ENCODE data around the gene TYMP.
A peak's percentile ranks its signal among the peaks of the same experiment; 100 is the strongest.

The TYMP gene

GRCh38 chr22:50562523-50563412 is 33.0 kb upstream of the TYMP start, which contains the start of gene SYCE3 (continued):
- TF ChIP-seq, protein P1, sequence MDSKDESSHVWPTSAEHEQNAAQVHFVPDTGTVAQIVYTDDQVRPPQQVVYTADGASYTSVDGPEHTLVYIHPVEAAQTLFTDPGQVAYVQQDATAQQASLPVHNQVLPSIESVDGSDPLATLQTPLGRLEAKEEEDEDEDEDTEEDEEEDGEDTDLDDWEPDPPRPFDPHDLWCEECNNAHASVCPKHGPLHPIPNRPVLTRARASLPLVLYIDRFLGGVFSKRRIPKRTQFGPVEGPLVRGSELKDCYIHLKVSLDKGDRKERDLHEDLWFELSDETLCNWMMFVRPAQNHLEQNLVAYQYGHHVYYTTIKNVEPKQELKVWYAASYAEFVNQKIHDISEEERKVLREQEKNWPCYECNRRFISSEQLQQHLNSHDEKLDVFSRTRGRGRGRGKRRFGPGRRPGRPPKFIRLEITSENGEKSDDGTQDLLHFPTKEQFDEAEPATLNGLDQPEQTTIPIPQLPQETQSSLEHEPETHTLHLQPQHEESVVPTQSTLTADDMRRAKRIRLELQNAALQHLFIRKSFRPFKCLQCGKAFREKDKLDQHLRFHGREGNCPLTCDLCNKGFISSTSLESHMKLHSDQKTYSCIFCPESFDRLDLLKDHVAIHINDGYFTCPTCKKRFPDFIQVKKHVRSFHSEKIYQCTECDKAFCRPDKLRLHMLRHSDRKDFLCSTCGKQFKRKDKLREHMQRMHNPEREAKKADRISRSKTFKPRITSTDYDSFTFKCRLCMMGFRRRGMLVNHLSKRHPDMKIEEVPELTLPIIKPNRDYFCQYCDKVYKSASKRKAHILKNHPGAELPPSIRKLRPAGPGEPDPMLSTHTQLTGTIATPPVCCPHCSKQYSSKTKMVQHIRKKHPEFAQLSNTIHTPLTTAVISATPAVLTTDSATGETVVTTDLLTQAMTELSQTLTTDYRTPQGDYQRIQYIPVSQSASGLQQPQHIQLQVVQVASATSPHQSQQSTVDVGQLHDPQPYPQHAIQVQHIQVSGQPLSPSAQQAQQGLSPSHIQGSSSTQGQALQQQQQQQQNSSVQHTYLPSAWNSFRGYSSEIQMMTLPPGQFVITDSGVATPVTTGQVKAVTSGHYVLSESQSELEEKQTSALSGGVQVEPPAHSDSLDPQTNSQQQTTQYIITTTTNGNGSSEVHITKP (tag by site-specific recombination; IDR thresholded peaks at IDR 0.05) = peak; percentile 28; the same call in 1 of the 2 replicates
- TF ChIP-seq EGR2 (tag by site-specific recombination; IDR thresholded peaks at IDR 0.05; ENCODE audit: low read depth) (no peak), ZNF133 (tag by site-specific recombination; IDR thresholded peaks at IDR 0.05) (no peak), ZNF404 (tag by site-specific recombination; IDR thresholded peaks at IDR 0.05) (no peak), GLI2 (tag by site-specific recombination; IDR thresholded peaks at IDR 0.05; ENCODE audit: borderline replicate concordance, low read depth) (no peak), ZBTB17 (tag by site-specific recombination; IDR thresholded peaks at IDR 0.05) (peak; percentile 43; the same call in 1 of the 2 replicates), ZNF664 (tag by site-specific recombination; IDR thresholded peaks at IDR 0.05) (no peak), ZBTB20 (tag by site-specific recombination; IDR thresholded peaks at IDR 0.05) (peak; percentile 47; the same call in 1 of the 2 replicates), ZNF707 (tag by site-specific recombination; IDR thresholded peaks at IDR 0.05) (no peak), GLI4 (tag by site-specific recombination; IDR thresholded peaks at IDR 0.05) (no peak), ZNF239 (tag by site-specific recombination; IDR thresholded peaks at IDR 0.05) (no peak), ZNF302 (tag by site-specific recombination; IDR thresholded peaks at IDR 0.05; ENCODE audit: low read depth) (no peak), BCL11B (tag by site-specific recombination; IDR thresholded peaks at IDR 0.05; ENCODE audit: low read depth) (peak; percentile 73; the same call in 1 of the 2 replicates), ZNF548 (tag by site-specific recombination; IDR thresholded peaks at IDR 0.05) (no peak), ZNF335 (tag by site-specific recombination; conservative IDR thresholded peaks at IDR 0.05) (peak; percentile 70), ZNF266 (tag by site-specific recombination; IDR thresholded peaks at IDR 0.05; ENCODE audit: low read depth) (no peak), SCRT1 (tag by site-specific recombination; IDR thresholded peaks at IDR 0.05; ENCODE audit: borderline replicate concordance) (peak; percentile 79; the same call in 1 of the 2 replicates), ZNF76 (tag by site-specific recombination; IDR thresholded peaks at IDR 0.05; ENCODE audit: borderline replicate concordance, low read depth) (peak; percentile 70; the same call in 1 of the 2 replicates), ZNF560 (tag by site-specific recombination; IDR thresholded peaks at IDR 0.05; ENCODE audit: borderline replicate concordance) (no peak), CTCF (tag by site-specific recombination; IDR thresholded peaks at IDR 0.05) (peak; percentile 97), ZNF530 (tag by site-specific recombination; IDR thresholded peaks at IDR 0.05; ENCODE audit: low read depth) (no peak), ZNF768 (tag by site-specific recombination; IDR thresholded peaks at IDR 0.05) (no peak), MZF1 (tag by site-specific recombination; IDR thresholded peaks at IDR 0.05; ENCODE audit: borderline replicate concordance) (no peak), ZNF24 (tag by site-specific recombination; IDR thresholded peaks at IDR 0.05) (no peak), ZNF426 (tag by site-specific recombination; IDR thresholded peaks at IDR 0.05) (no peak)
- TF ChIP-seq, protein P2, sequence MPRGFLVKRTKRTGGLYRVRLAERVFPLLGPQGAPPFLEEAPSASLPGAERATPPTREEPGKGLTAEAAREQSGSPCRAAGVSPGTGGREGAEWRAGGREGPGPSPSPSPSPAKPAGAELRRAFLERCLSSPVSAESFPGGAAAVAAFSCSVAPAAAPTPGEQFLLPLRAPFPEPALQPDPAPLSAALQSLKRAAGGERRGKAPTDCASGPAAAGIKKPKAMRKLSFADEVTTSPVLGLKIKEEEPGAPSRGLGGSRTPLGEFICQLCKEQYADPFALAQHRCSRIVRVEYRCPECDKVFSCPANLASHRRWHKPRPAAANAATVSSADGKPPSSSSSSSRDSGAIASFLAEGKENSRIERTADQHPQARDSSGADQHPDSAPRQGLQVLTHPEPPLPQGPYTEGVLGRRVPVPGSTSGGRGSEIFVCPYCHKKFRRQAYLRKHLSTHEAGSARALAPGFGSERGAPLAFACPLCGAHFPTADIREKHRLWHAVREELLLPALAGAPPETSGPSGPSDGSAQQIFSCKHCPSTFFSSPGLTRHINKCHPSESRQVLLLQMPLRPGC (tag by site-specific recombination; IDR thresholded peaks at IDR 0.05) = peak; percentile 55
- TF ChIP-seq, protein P3, sequence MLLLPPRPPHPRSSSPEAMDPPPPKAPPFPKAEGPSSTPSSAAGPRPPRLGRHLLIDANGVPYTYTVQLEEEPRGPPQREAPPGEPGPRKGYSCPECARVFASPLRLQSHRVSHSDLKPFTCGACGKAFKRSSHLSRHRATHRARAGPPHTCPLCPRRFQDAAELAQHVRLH (tag by site-specific recombination; IDR thresholded peaks at IDR 0.05) = no peak
- TF ChIP-seq, protein P4, sequence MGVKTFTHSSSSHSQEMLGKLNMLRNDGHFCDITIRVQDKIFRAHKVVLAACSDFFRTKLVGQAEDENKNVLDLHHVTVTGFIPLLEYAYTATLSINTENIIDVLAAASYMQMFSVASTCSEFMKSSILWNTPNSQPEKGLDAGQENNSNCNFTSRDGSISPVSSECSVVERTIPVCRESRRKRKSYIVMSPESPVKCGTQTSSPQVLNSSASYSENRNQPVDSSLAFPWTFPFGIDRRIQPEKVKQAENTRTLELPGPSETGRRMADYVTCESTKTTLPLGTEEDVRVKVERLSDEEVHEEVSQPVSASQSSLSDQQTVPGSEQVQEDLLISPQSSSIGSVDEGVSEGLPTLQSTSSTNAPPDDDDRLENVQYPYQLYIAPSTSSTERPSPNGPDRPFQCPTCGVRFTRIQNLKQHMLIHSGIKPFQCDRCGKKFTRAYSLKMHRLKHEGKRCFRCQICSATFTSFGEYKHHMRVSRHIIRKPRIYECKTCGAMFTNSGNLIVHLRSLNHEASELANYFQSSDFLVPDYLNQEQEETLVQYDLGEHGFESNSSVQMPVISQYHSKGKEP (tag by site-specific recombination; IDR thresholded peaks at IDR 0.05) = no peak; the same call in 1 of the 2 replicates
- TF ChIP-seq, protein P5, sequence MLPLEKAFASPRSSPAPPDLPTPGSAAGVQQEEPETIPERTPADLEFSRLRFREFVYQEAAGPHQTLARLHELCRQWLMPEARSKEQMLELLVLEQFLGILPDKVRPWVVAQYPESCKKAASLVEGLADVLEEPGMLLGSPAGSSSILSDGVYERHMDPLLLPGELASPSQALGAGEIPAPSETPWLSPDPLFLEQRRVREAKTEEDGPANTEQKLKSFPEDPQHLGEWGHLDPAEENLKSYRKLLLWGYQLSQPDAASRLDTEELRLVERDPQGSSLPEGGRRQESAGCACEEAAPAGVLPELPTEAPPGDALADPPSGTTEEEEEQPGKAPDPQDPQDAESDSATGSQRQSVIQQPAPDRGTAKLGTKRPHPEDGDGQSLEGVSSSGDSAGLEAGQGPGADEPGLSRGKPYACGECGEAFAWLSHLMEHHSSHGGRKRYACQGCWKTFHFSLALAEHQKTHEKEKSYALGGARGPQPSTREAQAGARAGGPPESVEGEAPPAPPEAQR (tag by site-specific recombination; IDR thresholded peaks at IDR 0.05) = no peak
